Gastrocnemius medialis (tissue), 4 donors: Measurements from ENCODE around the gene LRFN4.

Source experiments
- CTCF ChIP-seq, 5 experiments: fragments of 450-650 bp in 3 of 5; fragments of 200-600 bp in 2 of 5; sonication (generic) in 2 of 5; IDR thresholded peaks in 4 of 5; conservative IDR thresholded peaks in 1 of 5; 1 replicate in 4 of 5; 2 replicates in 1 of 5; pipeline ENCODE4 v1.5.1; 2016 to 2019; ENCODE audit warnings: antibody characterized with exemption in 5 of 5, mild to moderate bottlenecking in 3 of 5, moderate library complexity in 3 of 5
- POLR2A ChIP-seq, 2 donors: fragments of 450-650 bp; IDR thresholded peaks; one replicate each; pipeline ENCODE4 v1.6.1; 2017; ENCODE audit warnings: antibody characterized with exemption in 2 of 2, mild to moderate bottlenecking in 2 of 2, moderate library complexity in 2 of 2

- TF ChIP-seq CTCF (IDR thresholded peaks at IDR 0.05 in 4 of 5, conservative IDR thresholded peaks at IDR 0.05 in 1 of 5), result no peak
- no peak for TF ChIP-seq POLR2A (IDR thresholded peaks at IDR 0.05)
Observed at GRCh38 chr11:66857927-66858185, 992 bp downstream of the LRFN4 start.
